GM19035 (cell line): Measurements from ENCODE around the gene ADGRA3.
"Not testable (repeated sequence)": the region's sequence is repeated elsewhere in the genome, so short reads cannot be mapped to it uniquely, and the experiment has no call there.

Experiments used
- ATAC-seq: cut with Tn5 transposase; IDR thresholded peaks from one replicate; pipeline ENCODE4 v1.9.1; 2021; ENCODE audit not compliant: unreplicated experiment

Gene ADGRA3

DNA sequence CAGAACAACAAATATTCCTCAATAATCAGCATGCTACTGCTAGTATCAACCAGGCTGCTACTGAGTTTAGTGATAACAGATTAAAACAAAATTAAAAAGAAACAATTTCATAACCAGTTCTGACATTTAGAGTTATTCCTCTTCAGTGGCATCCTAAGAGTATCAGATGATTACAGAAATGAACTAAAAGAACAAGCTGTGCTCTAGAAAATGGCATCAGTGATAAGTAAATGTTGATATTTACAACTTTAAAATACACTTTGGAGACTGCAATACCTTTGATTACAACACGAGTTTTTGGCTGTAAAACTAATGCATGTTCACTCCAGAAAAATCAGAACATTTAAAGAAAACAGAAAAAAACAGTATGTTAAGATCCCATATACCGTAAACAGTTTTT, 72.9 kb downstream of the ADGRA3 start:
- ATAC-seq = no peak

DNA sequence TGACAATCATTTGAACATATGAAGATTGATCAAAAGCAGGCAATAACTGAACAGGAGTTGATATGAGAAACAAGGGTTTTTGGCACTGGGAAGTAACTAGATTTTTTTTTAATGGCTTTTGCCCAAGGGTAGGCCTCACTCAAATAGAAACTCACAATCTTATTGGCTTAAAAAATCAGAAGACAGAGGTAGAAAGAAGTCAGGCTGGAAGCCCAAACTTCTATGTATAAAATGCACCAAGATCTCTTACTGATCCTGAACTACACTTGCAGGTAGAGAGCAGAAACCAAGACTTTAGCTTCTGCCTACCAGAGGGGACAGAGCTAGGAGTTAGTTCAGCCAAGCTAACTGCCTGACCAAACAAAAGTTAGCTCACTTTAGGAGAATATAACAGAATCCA, 74.9 kb downstream of the ADGRA3 start:
- no peak for ATAC-seq

DNA sequence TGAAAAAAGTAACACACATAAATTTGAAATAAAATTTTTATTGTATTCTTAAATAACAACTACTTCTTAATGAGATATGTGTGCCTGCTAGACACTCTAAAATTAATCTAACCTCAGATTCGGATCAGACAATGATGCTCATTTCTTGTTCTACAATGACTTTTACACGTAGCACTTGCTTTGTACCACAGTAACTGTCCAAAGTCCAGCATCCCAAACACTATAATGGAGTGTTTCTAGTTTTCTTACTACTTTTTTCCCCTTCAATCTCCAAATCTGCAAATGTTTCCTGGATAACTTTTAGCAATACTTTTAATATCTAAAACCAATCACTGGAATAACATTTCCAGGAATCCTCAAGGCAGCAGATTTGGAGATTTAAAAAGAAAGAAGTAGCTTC, 75.9 kb downstream of the ADGRA3 start:
- no peak for ATAC-seq

DNA sequence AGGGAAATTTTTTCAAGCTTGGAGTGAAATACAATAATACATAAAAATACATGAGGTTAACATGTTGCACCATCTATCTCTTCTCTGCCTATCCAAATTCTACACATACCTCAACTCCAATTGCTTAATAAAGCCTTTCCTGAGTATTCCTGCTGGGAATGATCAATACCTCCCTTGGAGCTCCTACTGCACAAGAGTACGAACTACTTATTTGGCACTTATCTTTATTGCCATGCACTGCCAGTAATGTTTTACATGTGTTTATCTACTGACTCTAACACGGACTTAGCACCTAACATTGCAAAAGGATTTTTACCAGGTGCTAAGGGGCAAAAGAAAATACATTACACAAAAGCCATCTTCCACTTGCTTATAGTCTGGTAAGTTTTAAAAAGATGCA, 80.2 kb downstream of the ADGRA3 start:
- no peak for ATAC-seq

DNA sequence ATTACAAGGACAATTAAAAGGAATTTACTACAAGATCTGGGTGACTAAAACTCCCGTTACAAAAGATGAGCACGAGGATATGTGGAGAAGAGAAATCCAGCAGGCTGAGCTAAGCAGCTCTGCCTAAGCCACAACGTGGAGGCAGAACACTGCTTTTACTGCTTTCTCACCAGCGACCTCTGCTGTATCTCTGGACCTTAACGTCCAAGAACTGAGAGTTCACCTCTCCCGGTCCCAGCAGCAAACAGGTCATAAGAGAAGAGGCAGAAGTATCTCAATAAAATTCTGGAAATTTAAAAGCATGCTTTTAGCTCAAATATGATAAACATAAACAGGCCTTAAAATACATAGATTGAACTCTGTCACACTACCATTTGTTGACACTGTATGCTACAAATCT, 81.0 kb downstream of the ADGRA3 start:
- no peak for ATAC-seq

DNA sequence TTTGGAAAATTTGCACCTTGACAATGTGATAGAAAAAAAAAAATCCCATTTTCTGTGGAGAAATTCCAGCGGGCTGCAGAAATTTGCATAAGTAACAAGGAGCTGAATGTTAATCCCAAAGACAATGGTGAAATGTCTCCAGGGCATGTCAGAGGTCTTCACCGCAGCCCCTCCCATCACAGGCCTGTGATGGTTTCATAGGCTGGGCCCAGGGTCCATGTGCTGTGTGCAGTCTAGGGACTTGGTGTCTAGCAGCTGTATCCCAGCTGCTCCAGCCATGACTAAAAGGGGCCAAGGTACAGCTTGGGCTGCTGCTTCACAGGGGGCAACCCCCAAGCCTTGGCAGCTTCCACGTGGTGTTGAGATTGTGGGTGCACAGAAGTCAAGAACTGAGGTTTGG, 85.2 kb downstream of the ADGRA3 start:
- ATAC-seq = no peak

DNA sequence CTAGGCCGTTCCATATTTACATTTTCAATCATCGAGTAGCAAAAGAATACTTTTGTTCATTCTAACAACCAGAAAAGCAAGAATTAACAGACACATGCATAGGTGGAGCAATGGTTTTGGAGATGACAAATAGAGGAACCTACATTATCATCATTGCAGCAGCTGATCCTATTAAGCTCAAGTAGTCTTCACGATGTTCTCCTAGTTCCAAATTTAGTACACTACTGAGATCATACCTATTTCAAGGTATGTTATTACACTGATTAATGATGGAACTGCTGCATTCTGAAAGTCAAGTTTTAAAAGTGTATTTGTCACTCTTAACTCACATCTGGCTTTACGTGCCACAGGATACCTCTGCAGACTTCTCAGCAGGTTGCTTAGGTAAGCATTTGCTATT, 87.4 kb downstream of the ADGRA3 start:
- no peak for ATAC-seq

DNA sequence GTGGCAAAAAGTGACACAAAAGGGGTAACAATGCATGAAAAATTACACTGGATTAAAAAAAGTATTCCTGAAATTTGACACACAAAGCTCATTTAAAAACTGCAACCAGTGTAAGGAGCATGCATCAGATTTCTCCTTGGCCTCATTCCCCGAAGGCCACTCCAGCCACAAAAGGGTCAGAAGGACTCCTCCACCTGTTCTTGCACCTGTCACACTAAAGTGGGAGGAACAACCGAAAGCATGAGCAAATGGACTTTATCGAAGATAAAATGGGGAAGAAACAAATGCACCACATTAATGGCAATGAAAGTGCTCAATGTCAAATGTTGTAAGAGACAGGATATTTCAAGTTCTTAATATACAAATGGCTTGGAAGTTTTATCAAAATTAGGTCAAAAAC, 88.2 kb downstream of the ADGRA3 start:
- ATAC-seq = no peak

DNA sequence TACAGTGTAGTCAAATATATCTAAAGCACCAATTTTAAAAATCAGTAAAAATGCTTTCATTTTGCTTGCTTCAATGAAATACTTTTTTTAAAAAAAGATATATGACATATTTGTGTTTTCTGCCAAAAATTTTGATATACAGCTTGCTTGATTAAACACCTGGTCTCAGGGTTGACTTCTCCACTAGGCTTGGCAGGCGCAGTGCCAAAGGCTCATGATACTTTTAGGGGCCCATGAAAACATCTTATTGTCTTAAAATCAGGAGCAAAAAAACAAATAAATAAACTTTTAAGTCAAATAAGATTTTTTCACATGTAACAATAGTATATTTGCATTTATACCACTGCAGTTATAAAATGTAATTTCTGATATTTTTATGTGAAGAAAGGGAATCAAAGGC, 95.6 kb downstream of the ADGRA3 start:
- no peak for ATAC-seq

DNA sequence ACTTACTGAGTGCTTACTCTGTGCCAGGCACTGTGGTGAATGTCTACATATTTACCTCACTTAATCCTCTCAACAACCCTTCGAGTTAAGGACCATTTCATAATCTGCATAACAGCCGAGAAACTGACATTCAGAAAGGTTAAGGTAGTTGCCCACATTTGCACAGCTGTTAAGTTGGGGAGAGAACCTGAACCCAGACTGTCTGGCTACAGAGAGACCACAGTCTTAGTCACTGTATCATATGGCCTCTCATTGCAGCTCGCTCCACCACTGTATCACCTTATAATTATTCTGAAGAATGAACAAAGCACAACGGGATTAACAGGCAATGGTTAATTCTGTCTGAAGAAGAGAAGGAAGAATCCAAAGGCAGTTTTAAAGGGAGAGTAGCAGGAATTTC, 98.5 kb downstream of the ADGRA3 start:
- ATAC-seq = no peak

DNA sequence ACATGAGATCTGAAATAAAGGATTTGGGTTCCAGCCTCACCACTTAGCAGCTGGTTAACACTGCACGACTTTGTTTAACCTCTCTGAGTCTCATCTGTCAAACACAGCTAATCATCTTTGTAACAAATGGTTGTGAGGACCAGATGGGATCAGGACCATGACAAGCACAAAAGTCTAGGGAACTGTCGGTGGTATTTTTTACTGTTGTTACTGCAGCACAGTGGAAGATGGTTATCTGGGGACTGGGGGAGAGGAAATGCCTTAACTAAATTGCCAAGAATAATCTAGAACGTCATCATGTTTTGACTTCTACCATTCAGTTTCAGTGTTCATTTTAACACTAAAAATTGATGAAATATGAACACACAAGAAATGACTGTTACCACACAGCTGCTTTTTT, 99.5 kb downstream of the ADGRA3 start:
- ATAC-seq = no peak

DNA sequence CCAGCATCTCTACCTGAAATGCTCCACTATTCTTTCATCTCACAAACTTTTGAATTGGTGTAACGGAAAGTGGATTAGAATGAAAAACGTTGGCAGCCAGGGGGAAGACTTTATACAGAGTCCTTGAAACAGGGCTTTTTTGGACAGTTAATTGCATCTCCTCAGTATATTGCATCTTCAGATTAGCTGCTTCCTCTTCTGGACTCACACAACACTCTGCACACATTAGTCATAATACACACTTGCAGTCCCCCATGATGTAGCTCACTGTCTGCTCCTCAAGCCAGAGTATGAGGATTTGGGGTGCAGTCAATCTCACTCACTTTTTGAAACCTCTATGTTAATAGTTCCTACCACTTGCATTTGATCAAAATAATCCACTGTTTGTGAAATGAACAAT, 101.0 kb downstream of the ADGRA3 start:
- ATAC-seq = no peak

DNA sequence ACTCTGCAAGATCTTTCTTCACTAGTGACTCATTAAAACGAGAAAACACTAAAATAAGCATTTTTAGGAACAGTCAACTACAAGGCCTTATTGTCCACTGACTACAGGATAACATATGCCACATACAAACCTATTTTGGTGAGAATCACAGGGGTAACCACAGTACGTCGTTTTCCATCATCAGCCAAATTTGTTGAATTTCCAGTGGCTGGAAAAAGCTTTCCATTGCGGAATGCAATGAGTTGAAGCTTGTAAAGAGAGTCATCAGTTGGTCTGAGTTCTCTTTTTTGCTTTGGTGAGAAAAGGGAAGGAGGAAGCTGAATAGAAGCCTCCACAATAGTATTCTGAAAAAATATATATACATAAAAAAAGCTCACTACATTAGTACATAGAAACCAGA, 102.4 kb downstream of the ADGRA3 start:
- ATAC-seq = no peak

DNA sequence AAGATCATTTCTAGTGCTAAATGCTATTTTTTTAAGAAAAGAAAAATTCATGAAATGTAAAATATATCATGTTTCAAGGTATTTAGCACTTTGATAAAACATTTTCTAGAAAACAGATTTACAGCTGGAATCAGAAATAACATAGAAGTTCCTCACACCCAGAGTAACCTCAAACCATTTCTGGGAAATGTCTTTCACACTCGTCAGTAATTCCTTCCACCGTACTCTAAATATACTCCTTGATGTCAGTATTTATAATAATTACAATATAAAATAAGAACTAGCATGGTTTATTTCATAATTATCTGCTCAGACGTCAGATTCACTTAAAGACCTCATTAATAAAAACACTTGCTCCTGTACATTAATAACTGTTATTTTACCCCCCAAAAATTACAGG, 103.9 kb downstream of the ADGRA3 start:
- ATAC-seq = no peak

DNA sequence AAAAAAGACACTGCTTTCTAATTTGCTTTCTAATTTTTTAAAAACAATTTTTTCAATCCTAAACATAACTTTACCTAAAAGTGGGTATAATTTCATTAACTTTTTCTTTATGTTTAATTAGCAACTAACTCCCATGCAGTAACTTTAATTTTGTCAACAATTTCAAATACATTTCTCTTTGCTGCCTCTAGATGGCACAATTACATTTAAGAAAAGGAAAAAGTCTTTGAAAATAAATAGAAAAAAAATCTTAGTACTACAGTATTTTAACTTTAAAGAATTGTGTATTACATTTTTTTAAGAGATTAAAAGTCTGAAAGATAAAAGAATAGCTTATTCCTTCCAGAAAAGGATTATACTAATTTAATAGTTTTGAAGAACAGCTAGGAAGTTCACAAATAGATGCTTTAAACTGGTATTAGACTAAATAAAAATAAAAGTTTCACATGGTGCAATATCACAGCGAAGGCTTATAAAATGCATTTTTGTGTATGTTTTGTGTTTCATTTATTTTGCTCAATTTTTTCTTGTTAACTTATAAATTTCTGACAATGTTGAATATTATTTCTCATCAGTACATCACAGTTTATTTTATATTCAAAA, 105.1 kb downstream of the ADGRA3 start:
- ATAC-seq = no peak

DNA sequence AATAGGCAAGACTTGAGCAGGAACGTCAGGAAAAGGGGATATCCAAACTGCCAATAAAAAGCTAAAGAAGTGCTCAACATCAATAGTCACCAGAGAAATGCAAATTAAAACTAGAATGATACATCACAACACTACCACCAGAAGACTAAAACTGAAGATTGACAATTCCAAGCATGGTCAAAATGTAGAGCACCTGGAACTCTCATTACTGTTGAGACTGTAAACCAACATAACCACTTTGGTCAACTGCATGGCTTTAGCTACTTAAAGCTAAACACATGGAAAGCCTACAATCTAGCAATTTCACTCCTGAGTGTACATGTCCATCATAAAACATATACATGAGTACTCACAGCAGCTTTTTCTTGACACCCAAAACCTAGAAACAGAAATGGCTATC, 107.4 kb downstream of the ADGRA3 start:
- no peak for ATAC-seq

DNA sequence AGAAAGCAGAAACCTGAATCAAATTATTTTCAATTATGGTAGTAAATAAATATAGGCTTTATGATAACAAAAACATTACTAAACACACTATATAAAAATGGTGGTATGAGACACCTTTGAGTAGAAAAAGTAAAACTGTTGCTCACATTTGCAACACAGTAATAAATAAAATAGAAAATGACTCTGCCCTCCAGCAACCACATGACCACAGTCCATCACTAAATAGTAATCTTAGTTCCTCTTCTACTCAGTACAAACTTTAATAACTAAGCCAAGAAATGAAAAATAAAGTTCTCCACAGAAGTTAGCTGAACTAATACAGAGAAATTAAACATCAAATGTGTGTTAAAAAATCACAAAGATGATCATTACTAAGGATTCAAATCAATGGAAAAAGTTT, 108.5 kb downstream of the ADGRA3 start:
- ATAC-seq = no peak

DNA sequence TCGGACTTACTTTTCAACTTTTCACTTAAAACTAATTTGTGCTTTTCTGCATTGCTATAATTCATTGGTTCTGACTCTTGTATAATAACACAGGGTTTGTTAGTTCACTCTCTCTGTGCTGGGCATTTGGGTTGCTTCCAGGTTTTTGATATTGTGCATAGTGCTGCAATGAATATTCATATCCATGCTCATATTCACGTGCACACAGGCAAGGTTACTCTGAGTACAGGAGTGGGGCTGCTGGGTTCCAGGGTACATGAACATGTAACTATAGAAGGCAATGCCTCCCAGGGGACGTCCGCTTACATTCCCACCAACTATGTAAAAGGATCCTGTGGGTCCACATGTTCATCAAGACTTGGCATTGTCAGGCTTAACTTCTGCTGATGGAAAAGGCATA, 117.2 kb downstream of the ADGRA3 start:
- ATAC-seq = no peak

DNA sequence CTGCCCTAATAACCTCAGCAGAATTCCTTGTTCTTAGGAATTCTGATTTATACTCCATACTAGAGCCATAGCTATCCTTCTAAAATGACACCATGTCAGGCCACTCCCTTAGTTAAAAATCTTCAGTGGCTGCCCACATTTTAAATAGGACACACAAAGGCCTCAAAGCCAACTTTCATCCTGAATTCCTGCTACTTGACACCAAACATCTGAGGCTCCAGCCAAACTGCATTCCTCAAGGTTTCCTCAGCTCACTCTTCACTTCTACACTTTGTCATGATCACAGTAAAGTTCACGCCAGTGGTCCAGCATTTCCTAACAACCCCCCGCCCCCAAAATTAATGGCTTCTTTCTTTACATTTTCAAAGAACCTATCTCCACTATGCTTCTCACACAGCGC, 124.3 kb downstream of the ADGRA3 start:
- no peak for ATAC-seq

DNA sequence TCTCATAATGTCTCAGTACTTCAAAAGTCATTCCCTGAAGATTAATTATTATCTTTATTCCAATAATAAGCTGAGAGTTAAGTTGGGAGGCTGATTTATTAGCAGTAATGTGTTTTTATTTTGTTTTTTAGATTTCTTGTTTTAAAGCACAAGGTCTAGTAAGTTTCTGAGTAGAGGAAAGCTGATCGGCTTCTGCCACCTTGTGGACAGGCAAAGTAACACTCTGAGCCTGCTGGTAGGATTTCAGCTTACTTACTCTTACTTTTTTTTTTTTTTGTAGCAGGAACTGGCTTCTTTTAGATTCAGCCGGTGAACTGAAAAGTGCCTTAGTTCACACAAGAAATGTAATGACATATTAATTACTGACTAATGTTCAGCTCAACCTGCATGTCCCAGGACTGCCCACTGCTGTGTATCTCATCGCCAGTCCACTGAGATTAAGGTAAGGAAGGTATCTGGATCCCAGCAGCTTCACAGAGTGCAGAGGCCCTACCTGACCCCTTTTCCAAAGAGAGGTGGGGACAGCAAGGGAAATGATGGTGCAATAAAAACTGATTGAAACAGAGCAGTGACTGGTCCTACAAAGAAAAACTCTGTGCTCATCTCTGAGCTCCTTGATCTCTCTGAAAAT, 126.5 kb downstream of the ADGRA3 start:
- ATAC-seq = no peak

DNA sequence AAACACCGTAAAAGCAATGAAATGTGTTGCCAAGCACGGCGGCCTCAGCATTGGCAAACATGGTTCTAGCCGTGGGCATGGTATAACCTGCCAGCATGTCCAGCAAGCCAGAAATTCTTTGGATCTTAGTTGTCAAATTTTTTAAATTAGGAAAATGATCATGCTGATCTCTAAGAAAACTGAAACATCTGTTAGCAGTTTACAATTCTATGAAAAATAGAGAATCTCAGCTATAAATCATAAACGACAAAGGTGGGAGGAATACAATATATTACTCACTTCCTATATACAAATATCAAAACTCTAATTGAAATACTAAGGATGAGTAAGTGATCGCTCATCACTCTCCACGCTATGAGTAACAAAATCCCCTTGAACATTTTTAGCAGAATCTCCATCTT, 130.3 kb downstream of the ADGRA3 start:
- no peak for ATAC-seq

DNA sequence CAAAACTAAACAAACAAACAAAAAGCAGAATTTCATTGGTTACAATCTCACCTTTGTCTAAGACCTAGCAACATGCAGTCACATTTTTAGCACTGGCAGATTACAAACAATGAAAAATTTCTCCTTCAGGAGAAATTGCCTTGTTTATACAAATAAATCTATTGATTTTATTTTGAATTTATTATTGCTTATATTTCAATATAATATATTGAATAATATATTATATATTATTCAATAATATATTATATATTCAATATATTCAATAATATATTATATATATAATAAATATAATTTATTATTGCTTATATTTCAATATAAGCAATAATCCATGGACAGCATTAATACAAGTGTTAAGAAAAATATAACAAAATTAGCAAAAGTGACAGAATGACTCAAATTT, 131.7 kb downstream of the ADGRA3 start:
- no peak for ATAC-seq

DNA sequence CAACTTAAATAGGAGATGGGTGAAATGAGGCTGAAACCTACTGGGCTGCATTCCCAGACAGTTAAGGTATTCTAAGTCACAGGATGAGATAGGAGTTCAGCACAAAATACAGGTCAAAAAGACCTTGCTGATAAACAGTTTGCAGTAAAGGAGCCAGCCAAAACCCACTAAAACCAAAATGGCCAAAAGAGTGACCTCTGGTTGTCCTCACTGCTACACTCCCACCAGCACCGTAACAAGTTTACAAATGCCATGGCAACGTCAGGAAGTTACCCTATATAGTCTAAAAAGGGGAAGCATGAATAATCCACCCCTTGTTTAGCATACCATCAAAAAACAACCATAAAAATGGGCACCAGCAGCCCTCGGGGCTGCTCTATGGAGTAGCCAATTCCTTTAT, 133.7 kb downstream of the ADGRA3 start:
- ATAC-seq = not testable (repeated sequence)
